IMR-90 (cell line): ENCODE data around the gene ADGRG1. TPM values are rescaled to one million over a fixed set of nuclear protein-coding genes. Genes with fewer than 3 reads are reported as not detected.
A peak's percentile ranks its signal among the peaks of the same experiment; 100 is the strongest.

ENCODE experiments used
- ATAC-seq: fragments of 200-7000 bp; cut with Tn5 transposase; 2 replicates; pipeline ENCODE4 v1.9.1; 2020; ENCODE audit warnings: low read depth, mild to moderate bottlenecking, moderate library complexity
- BruUV-seq: library from RNA; stranded (reverse); fragments of 400-500 nt; replicated peaks from 2 replicates; lab custom pipeline; 2021; lab: Mats Ljungman, UMichigan
- CTCF ChIA-PET: fragments of 300-600 bp; formaldehyde crosslinking; extraction: SDS; loops from one replicate; lab custom pipeline; 2021; ENCODE audit warnings: antibody characterized with exemption; lab: Yijun Ruan, JAX
- POLR2A ChIA-PET: fragments of 300-600 bp; sonication (Branson Sonifier 250); formaldehyde crosslinking; loops from one replicate; lab custom pipeline; 2022; ENCODE audit warnings: antibody characterized with exemption; ENCODE audit not compliant: unreplicated experiment; lab: Charles Lee
- DNase-seq: peaks from one replicate; pipeline ENCODE4 v3.0.0; 2013
- H2AFZ ChIP-seq: replicated peaks from 2 replicates; pipeline ENCODE3; 2013; ENCODE audit warnings: low read length, mild to moderate bottlenecking; ENCODE audit not compliant: poor library complexity
- H2AK5ac ChIP-seq: 2 replicates; pipeline ENCODE4 v1.6.1; 2013; ENCODE audit warnings: low read depth, low read length, inconsistent platforms
- H2AK9ac ChIP-seq: replicated peaks from 2 replicates; pipeline ENCODE3; 2013; ENCODE audit warnings: mild to moderate bottlenecking, low read depth, low read length, moderate library complexity; ENCODE audit not compliant: poor library complexity
- H2BK120ac ChIP-seq: 2 replicates; pipeline ENCODE4 v1.6.1; 2013; ENCODE audit warnings: low read depth, low read length, inconsistent platforms
- H2BK15ac ChIP-seq: 3 replicates; pipeline ENCODE4 v1.6.1; 2013; ENCODE audit warnings: low read depth, low read length, inconsistent platforms
- H2BK20ac ChIP-seq: 2 replicates; pipeline ENCODE4 v1.6.1; 2013; ENCODE audit warnings: low read depth, mild to moderate bottlenecking, inconsistent platforms, low read length, moderate library complexity
- H2BK5ac ChIP-seq: 2 replicates; pipeline ENCODE4 v1.6.1; 2013; ENCODE audit warnings: mild to moderate bottlenecking, low read depth, low read length, inconsistent platforms; ENCODE audit not compliant: poor library complexity, severe bottlenecking
- H3K14ac ChIP-seq: replicated peaks from 2 replicates; pipeline ENCODE4 v1.6.1; 2013; ENCODE audit warnings: low read depth, low read length, inconsistent platforms
- H3K18ac ChIP-seq: 2 replicates; pipeline ENCODE4 v1.6.1; 2013; ENCODE audit warnings: low read depth, low read length, control low read depth
- H3K23ac ChIP-seq: 2 replicates; pipeline ENCODE4 v1.6.1; 2013; ENCODE audit warnings: low read depth, low read length, inconsistent platforms
- H3K27ac ChIP-seq: 2 replicates; pipeline ENCODE4 v1.5.1; 2013; ENCODE audit warnings: mild to moderate bottlenecking, control low read depth, low read length; ENCODE audit not compliant: insufficient read depth
- H3K27me3 ChIP-seq: 2 replicates; pipeline ENCODE4 v1.6.1; 2013; ENCODE audit warnings: low read length; ENCODE audit not compliant: control insufficient read depth, insufficient read depth
- H3K36me3 ChIP-seq: 2 replicates; pipeline ENCODE4 v1.6.1; 2013; ENCODE audit warnings: low read length, mixed read lengths; ENCODE audit not compliant: control insufficient read depth, insufficient read depth
- H3K4ac ChIP-seq: 2 replicates; pipeline ENCODE4 v1.6.1; 2013; ENCODE audit warnings: low read depth, low read length, inconsistent platforms
- H3K4me1 ChIP-seq: 2 replicates; pipeline ENCODE4 v1.6.1; 2013; ENCODE audit warnings: low read length, mixed read lengths; ENCODE audit not compliant: control insufficient read depth, insufficient read depth
- H3K4me2 ChIP-seq: 2 replicates; pipeline ENCODE4 v1.6.1; 2013; ENCODE audit warnings: low read depth, mild to moderate bottlenecking, control low read depth, low read length, moderate library complexity
- H3K4me3 ChIP-seq: 2 replicates; pipeline ENCODE4 v1.5.1; 2013; ENCODE audit warnings: low read depth, mild to moderate bottlenecking, control low read depth, low read length, moderate library complexity; ENCODE audit not compliant: insufficient read depth
- H3K56ac ChIP-seq: 2 replicates; pipeline ENCODE4 v1.6.1; 2013; ENCODE audit warnings: low read length, inconsistent platforms; ENCODE audit not compliant: insufficient read depth; ENCODE audit errors: extremely low read depth
- H3K79me1 ChIP-seq, 2 experiments: 2 replicates each; pipeline ENCODE4 v1.6.1; 2013; ENCODE audit warnings: low read length in 2 of 2, inconsistent platforms in 1 of 2, low read depth in 1 of 2
- H3K9ac ChIP-seq: 2 replicates; pipeline ENCODE4 v1.6.1; 2013; ENCODE audit warnings: low read depth, low read length, control low read depth
- H3K9me1 ChIP-seq: 2 replicates; pipeline ENCODE4 v1.6.1; 2013; ENCODE audit warnings: low read length, inconsistent platforms; ENCODE audit not compliant: insufficient read depth
- H3K9me3 ChIP-seq: 2 replicates; pipeline ENCODE4 v1.6.1; 2013; ENCODE audit warnings: low read length; ENCODE audit not compliant: control insufficient read depth, insufficient read depth
- H4K20me1 ChIP-seq: 2 replicates; pipeline ENCODE4 v1.6.1; 2013; ENCODE audit warnings: low read length, inconsistent platforms; ENCODE audit not compliant: insufficient read depth
- H4K5ac ChIP-seq: 2 replicates; pipeline ENCODE4 v1.6.1; 2013; ENCODE audit warnings: mild to moderate bottlenecking, low read depth, low read length, control low read depth
- H4K8ac ChIP-seq, 2 experiments: 2 replicates each; pipeline ENCODE4 v1.6.1; 2013; ENCODE audit warnings: low read depth in 2 of 2, low read length in 2 of 2, control low read depth in 1 of 2, inconsistent platforms in 1 of 2
- H4K91ac ChIP-seq: 2 replicates; pipeline ENCODE4 v1.6.1; 2013; ENCODE audit warnings: low read depth, low read length, inconsistent platforms; ENCODE audit not compliant: insufficient read depth
- CEBPB ChIP-seq: IDR thresholded peaks from 2 replicates; pipeline ENCODE4 v1.6.1; 2012; ENCODE audit warnings: low read depth, low read length, improper control_type of control experiment
- POLR2A ChIP-seq: IDR thresholded peaks from 2 replicates; pipeline ENCODE4 v1.6.1; 2012; ENCODE audit warnings: mild to moderate bottlenecking, low read depth, low read length
- WGBS, 2 experiments: methylation state at CpG; one replicate each; pipeline versions ENCODE4 v1.1.5 to v1.1.7; 2013; ENCODE audit warnings: missing lambda C conversion rate in 2 of 2; ENCODE audit not compliant: insufficient read length in 1 of 2; ENCODE audit errors: extremely low coverage in 2 of 2; 5-methylcytosine and 5-hydroxymethylcytosine counted together
- dilution Hi-C: fragments of 300-500 bp; cut with HindIII; formaldehyde crosslinking; loops from one replicate; pipeline ENCODE4 v1.14.3; 2018; ENCODE audit warnings: low sequenced_read_pairs; ENCODE audit not compliant: unreplicated experiment
- in situ Hi-C: fragments of 300-500 bp; cut with MboI; formaldehyde crosslinking; loops from 3 replicates; pipeline ENCODE4 v1.14.3; 2019; ENCODE audit warnings: low sequenced_read_pairs, inconsistent platforms, mixed read lengths
- intact Hi-C: fragments of 100-400 bp; cut with micrococcal nuclease; formaldehyde crosslinking; loops from 2 replicates; pipeline ENCODE4 v1.10.0; 2022
- polyA plus RNA-seq, 3 experiments: library from polyadenylated mRNA; depleted of rRNA; stranded (reverse); fragments of >200 nt; gene quantifications; 2 replicates each; pipeline ENCODE4 v1.2.3, GENCODE V29; 2012; ENCODE audit warnings: low replicate concordance in 1 of 3
- total RNA-seq: library from RNA; depleted of rRNA; stranded (reverse); fragments of >200 nt; gene quantifications from 2 replicates; pipeline ENCODE4 v1.2.3, GENCODE V29; 2012

The ADGRG1 gene
- total and polyA plus RNA-seq, 2 of the 4 experiments (the other 2 are of a cell fraction) = 0.90 to 8.4 TPM

- no peaks in the 10 kb centered on the region for H4K20me1 ChIP-seq
- no peak overlapping the region for H3K27ac ChIP-seq
- BruUV-seq = no TSS peak
- H2AK5ac ChIP-seq = peak overlapping the region; percentile 77
- no peaks in the 10 kb centered on the region for H3K27me3 ChIP-seq
- peaks cover 13% of the 10 kb centered on the region for H3K4me1 ChIP-seq
- H4K8ac ChIP-seq = no peak overlapping the region
- no peak overlapping the region for H2AFZ ChIP-seq
- H3K56ac ChIP-seq = no peak overlapping the region
- no peak overlapping the region for H3K4ac ChIP-seq
- no peak overlapping the region for H3K23ac ChIP-seq
- no peak overlapping the region for H3K4me2 ChIP-seq
- H3K9me3 ChIP-seq = no peaks in the 10 kb centered on the region
- WGBS, 2 experiments = 83% methylated on average over 4 of the region's 19 CpGs; no CpG with 5 or more reads in 1 of the 2 experiments
- H3K14ac ChIP-seq = no peak overlapping the region; the same call in 1 of the 2 replicates
- no peak overlapping the region for H3K9ac ChIP-seq
- dilution Hi-C loops (no loop called here), intact Hi-C loops (no loop called here), in situ Hi-C loops (no loop called here)
- no peak overlapping the region for H3K4me3 ChIP-seq
- DNase-seq (peak; percentile 47), ATAC-seq (peak; percentile 58)
- ChIA-PET POLR2A (no interaction called here), CTCF (no interaction called here)
- TF ChIP-seq CEBPB (peak; percentile 70), POLR2A (no peak)
- H2BK120ac ChIP-seq = no peak overlapping the region
- H3K18ac ChIP-seq = no peak overlapping the region
- no peaks in the 10 kb centered on the region for H3K36me3 ChIP-seq
- H2BK5ac ChIP-seq = no peak overlapping the region
- 0 out of 2 replicates have a peak, but pooled peaks cover 4% of the 10 kb centered on the region for H3K9me1 ChIP-seq
- H2AK9ac ChIP-seq = no peak overlapping the region
- H4K91ac ChIP-seq = no peak overlapping the region
- no peaks in the 10 kb centered on the region for H3K79me1 ChIP-seq
- 0 out of 3 replicates have a peak overlapping the region, but pooled peaks have one; percentile 66 for H2BK15ac ChIP-seq
- H2BK20ac ChIP-seq = peak overlapping the region; percentile 38; the same call in 1 of the 2 replicates
- H4K5ac ChIP-seq = no peak overlapping the region
Observed at GRCh38 chr16:57618296-57619132, 9.9 kb upstream of the ADGRG1 start.
